Suprapubic skin (tissue), 4 donors: ENCODE measurements around the gene PSMB3. TPM values are rescaled to one million over a fixed set of nuclear protein-coding genes. Genes with fewer than 3 reads are reported as not detected.
A peak's percentile ranks its signal among the peaks of the same experiment; 100 is the strongest.

Experiments
- DNase-seq, 2 donors: peaks; one replicate each; pipeline ENCODE4 v3.0.0-alpha.2; 2019; ENCODE audit warnings: low spot score in 2 of 2
- H3K27ac ChIP-seq: fragments of 200-600 bp; sonication (generic); one replicate; pipeline ENCODE4 v1.5.1; 2019
- H3K27me3 ChIP-seq: fragments of 200-600 bp; sonication (generic); one replicate; pipeline ENCODE4 v1.5.1; 2019
- H3K36me3 ChIP-seq: fragments of 200-600 bp; sonication (generic); one replicate; pipeline ENCODE4 v1.5.1; 2019
- H3K4me1 ChIP-seq: fragments of 200-600 bp; sonication (generic); one replicate; pipeline ENCODE4 v1.5.1; 2019
- H3K4me3 ChIP-seq: fragments of 200-600 bp; sonication (generic); one replicate; pipeline ENCODE4 v1.5.1; 2019; ENCODE audit warnings: mild to moderate bottlenecking
- H3K9me3 ChIP-seq: fragments of 200-600 bp; sonication (generic); one replicate; pipeline ENCODE4 v1.5.1; 2019
- EP300 ChIP-seq: sonication (generic); formaldehyde crosslinking; IDR thresholded peaks from one replicate; pipeline ENCODE4 v1.6.1; 2017; ENCODE audit warnings: antibody characterized with exemption
- POLR2A ChIP-seq, 2 donors: fragments of 450-650 bp; IDR thresholded peaks; one replicate each; pipeline ENCODE4 v1.6.1; 2017; ENCODE audit warnings: antibody characterized with exemption in 2 of 2, mild to moderate bottlenecking in 2 of 2, moderate library complexity in 2 of 2
- POLR2AphosphoS5 ChIP-seq, 3 donors: sonication (generic); formaldehyde crosslinking; IDR thresholded peaks; one replicate each; pipeline ENCODE4 v1.6.1; 2017; ENCODE audit warnings: antibody characterized with exemption in 3 of 3
- WGBS: methylation state at CpG from one replicate; pipeline ENCODE4 v1.1.5; 2018; 5-methylcytosine and 5-hydroxymethylcytosine counted together
- total RNA-seq, 4 donors: library from RNA; depleted of rRNA; stranded (reverse); fragments of >200 nt; gene quantifications; one replicate each; pipeline ENCODE4 v1.1.0, GENCODE V29; 2016
- TF ChIP-seq, protein P1 (sequence below), 2 donors: fragments of 200-600 bp in 1 of 2; fragments of 450-650 bp in 1 of 2; sonication (generic) in 1 of 2; IDR thresholded peaks; one replicate each; pipeline ENCODE4 v1.5.1; 2016 to 2019; ENCODE audit warnings: antibody characterized with exemption in 2 of 2, mild to moderate bottlenecking in 1 of 2, moderate library complexity in 1 of 2

Gene PSMB3
- total RNA-seq, 4 donors from 2014 or later, result 106 to 186 (median 162) TPM

DNA sequence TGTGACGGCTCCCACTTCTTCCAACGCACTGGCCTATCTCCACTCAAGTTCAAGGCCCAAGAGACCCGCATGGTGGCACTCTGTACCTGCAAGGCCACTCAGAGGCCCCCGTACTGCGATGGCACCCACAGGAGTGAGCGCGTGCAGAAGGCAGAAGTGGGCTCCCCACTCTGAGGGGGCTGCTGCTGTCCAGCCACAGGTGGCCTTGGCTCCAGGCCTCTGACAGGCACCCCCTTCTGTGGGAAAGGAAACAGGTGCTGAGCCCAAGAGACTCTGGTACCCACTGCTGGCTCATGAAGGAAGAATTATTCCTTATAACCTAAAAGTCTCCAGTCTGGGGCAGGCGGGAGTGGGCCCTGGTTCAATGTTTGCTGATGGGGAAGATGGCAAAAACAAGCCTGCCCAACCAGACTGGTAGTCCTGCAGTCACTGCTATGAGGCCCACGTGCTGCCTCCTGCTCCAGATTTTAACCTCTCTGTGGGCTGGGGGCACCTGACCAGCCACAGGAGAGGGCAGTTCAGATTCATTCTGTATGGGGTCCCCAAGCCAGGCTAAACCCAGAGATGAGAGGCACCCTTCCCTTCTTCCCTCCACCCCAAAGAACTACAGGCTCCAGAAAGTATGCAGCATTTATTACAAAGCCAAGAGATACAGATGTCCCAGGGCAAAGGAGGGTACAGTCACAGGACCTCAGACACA, 19.1 kb upstream of the PSMB3 start:
- H3K4me1 ChIP-seq, result peaks cover 59% of the 10 kb centered on the region
- DNase-seq, result no peak
- H3K9me3 ChIP-seq, result no peaks in the 10 kb centered on the region
- 84% methylated on average over 9 of the region's 9 CpGs for WGBS
- no peak overlapping the region for H3K27ac ChIP-seq
- H3K27me3 ChIP-seq, result no peaks in the 10 kb centered on the region
- TF ChIP-seq, protein P1, sequence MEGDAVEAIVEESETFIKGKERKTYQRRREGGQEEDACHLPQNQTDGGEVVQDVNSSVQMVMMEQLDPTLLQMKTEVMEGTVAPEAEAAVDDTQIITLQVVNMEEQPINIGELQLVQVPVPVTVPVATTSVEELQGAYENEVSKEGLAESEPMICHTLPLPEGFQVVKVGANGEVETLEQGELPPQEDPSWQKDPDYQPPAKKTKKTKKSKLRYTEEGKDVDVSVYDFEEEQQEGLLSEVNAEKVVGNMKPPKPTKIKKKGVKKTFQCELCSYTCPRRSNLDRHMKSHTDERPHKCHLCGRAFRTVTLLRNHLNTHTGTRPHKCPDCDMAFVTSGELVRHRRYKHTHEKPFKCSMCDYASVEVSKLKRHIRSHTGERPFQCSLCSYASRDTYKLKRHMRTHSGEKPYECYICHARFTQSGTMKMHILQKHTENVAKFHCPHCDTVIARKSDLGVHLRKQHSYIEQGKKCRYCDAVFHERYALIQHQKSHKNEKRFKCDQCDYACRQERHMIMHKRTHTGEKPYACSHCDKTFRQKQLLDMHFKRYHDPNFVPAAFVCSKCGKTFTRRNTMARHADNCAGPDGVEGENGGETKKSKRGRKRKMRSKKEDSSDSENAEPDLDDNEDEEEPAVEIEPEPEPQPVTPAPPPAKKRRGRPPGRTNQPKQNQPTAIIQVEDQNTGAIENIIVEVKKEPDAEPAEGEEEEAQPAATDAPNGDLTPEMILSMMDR (IDR thresholded peaks at IDR 0.05), result no peak
- TF ChIP-seq POLR2A (IDR thresholded peaks at IDR 0.05) (no peak), EP300 (no peak), POLR2AphosphoS5 (IDR thresholded peaks at IDR 0.05) (no peak)
- H3K36me3 ChIP-seq, result peaks cover 36% of the 10 kb centered on the region
- no peak overlapping the region for H3K4me3 ChIP-seq

DNA sequence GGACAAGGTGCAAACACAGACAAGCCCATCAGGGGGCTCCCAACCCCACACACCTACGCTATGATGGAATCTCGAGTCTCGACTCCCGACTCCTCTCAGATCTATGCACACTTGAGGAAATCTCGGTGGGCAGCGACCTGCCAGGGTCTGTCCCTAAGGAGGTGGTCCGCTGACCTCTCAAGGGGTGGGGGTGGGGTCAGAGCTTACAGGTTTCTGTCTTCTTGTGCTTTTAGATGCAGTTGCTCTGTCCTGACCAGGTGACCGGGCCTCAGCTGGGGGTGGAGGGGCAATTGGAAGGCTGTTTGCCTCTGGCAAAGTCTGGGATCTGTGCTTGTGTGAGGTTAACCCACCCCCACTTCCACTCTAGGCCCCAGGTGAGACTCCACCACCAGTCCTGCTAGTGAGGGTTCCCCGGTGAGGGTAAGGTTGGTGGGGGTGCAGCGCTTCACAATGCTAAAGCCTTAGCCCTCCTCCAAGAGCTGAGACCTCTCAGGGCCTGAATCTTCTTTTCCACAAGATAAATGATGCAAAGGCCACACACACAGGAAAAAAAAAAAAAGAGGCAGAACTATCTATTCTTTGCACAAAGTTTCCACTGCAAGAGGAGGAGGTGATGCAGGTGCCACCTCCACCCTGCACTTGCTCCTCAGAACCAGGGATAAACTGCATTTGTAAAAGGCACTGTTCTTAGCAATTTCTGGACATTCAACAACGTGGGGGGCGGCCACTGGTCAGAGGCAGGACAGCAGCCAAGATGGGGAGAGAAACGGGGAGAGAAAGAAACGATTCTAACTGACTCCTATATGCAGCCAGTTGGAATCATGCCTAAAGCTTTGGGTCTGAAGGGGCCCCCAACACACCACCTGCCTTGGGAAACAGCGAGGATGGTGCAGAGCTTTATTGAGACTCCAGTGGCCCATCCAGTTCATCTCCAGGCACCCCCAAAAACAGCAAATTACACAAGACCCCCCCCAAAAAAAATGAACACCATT, 18.3 kb upstream of the PSMB3 start:
- no peak for DNase-seq
- H3K36me3 ChIP-seq, result peaks cover 44% of the 10 kb centered on the region
- 67% methylated on average over 14 of the region's 15 CpGs for WGBS
- no peak overlapping the region for H3K4me3 ChIP-seq
- no peaks in the 10 kb centered on the region for H3K9me3 ChIP-seq
- H3K27me3 ChIP-seq, result no peaks in the 10 kb centered on the region
- no peak overlapping the region for H3K27ac ChIP-seq
- peaks cover 50% of the 10 kb centered on the region for H3K4me1 ChIP-seq
- TF ChIP-seq POLR2A (IDR thresholded peaks at IDR 0.05) (no peak), EP300 (no peak), POLR2AphosphoS5 (IDR thresholded peaks at IDR 0.05) (no peak)
- TF ChIP-seq, protein P1 (IDR thresholded peaks at IDR 0.05), result no peak

DNA sequence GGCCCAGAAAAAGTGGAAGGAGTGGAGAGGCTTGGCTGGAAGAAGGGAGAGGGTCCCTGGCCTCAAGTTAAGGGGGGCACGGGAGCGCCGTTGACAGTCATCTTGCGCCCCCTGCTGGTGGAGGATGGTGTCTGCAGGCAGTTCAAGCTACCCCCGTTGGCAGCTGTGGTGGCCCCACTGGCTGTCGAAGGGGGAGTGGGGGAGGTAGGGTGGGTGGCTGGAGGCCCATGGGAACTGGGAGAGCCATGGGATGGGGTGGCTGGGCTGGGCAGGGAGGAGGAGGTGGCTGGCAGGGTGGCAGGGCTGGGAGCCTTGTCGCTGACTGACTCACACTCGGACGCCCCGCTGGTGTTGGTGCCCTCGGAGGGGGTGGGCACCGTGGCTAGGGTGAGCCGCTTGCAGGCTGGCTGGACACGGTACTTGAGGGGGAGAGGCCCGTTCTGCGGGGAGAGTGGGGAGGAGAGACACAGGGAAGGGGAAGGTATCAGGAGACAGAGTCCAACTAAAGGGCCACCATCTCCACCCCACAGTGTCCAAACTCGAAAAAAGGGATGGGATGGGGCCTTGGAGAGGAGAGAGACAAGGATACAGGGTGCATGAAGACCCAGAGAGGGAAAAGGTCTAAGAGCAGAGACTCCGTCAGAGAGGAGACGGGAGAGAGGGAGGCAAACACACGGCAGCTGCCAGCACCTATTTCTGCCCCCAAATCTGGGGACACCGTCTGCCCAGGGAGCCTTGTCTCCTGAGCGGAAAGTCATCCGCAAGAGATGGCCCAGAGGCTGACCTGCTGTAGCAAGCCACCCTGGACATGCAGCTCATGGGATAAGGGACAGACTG, 17.2 kb upstream of the PSMB3 start:
- Histone ChIP-seq H3K27ac (no peak overlapping the region), H3K27me3 (no peaks in the 10 kb centered on the region), H3K4me1 (peaks cover 44% of the 10 kb centered on the region), H3K9me3 (no peaks in the 10 kb centered on the region), H3K36me3 (peaks cover 52% of the 10 kb centered on the region), H3K4me3 (no peak overlapping the region)
- TF ChIP-seq POLR2A (IDR thresholded peaks at IDR 0.05) (no peak), POLR2AphosphoS5 (IDR thresholded peaks at IDR 0.05) (no peak)
- TF ChIP-seq, protein P1 (IDR thresholded peaks at IDR 0.05), result peak; percentile 72 to 93
- no peak for DNase-seq
- WGBS, result 46% methylated on average over 23 of the region's 23 CpGs

DNA sequence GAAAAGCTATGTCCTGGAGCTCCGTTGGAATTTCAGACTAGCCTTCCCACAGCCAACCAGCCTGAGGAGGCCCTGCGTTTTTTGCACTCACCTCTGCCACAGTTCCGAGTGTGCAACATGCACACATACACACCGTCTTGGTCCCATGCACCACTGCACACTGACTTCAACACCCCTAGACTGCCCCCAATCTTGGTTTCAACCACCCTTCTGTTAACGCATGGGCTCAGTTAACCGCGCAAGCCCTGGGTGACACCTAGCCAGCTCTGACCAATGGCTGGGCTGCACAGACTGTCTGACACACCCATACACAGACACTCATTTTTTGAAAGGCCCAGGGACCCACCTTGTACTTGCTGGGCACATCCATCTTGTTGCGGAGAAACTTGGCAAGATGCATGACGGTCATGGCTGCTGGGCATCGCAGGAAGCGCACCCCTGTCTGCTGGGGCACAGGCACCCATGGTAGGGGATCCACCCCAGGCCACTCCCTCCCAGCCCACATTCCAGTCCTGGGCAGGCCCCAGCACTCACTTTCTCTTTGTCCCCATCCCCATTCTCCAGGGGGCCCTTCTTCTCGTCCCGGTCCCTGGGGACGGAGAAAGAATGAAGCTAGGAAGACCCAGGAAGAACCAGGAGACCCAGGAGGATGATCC, 14.4 kb upstream of the PSMB3 start:
- H3K27ac ChIP-seq, result no peak overlapping the region
- DNase-seq, result no peak
- whole genome bisulfite sequencing, result 89% methylated on average over 14 of the region's 14 CpGs
- H3K9me3 ChIP-seq, result no peaks in the 10 kb centered on the region
- H3K4me3 ChIP-seq, result no peak overlapping the region
- TF ChIP-seq, protein P1 (IDR thresholded peaks at IDR 0.05), result no peak
- TF ChIP-seq EP300, result no peak
- TF ChIP-seq POLR2A (IDR thresholded peaks at IDR 0.05), result no peak
- TF ChIP-seq POLR2AphosphoS5 (IDR thresholded peaks at IDR 0.05), result no peak
- peaks cover 50% of the 10 kb centered on the region for H3K36me3 ChIP-seq
- H3K4me1 ChIP-seq, result peaks cover 39% of the 10 kb centered on the region
- no peaks in the 10 kb centered on the region for H3K27me3 ChIP-seq
